Fibroblast of lung (primary cell): ENCODE results near the gene POMGNT1.

ENCODE experiments used
- CTCF ChIP-seq, 2 donors: IDR thresholded peaks in 1 of 2; conservative IDR thresholded peaks in 1 of 2; 1 replicate in 1 of 2; 2 replicates in 1 of 2; pipeline ENCODE4 v1.5.1; 2011 to 2012; ENCODE audit warnings: low read length in 2 of 2, control low read depth in 1 of 2, inconsistent platforms in 1 of 2, low read depth in 1 of 2, mild to moderate bottlenecking in 1 of 2
- EZH2 ChIP-seq: IDR thresholded peaks from 2 replicates; pipeline ENCODE4 v1.5.1; 2012; ENCODE audit warnings: low read length, control low read depth, mild to moderate bottlenecking; ENCODE audit errors: missing control alignments

DNA sequence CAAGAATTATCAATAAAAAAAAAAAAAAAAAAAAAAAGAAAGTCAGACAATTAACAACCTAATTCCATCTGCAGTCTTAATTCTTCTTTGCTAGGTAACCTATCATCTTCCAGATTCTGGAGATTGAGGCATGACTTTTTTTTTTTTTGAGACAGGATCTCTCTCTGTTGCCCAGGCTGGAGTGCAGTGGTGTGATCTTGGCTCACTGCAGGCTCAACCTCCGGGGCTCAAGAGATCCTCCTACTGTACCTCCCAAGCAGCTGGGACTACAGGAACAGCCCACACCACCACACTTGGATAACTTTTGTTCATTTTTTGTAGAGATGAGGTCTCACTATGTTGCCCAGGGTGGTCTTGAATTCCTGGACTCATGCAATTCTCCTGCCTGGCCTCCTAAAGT is 44.7 kb upstream of the POMGNT1 start:
- TF ChIP-seq EZH2 (no peak), CTCF (conservative IDR thresholded peaks at IDR 0.05 in 1 of 2, IDR thresholded peaks at IDR 0.05 in 1 of 2; ENCODE audit: low read depth in 1 of 2, low read length in 2 of 2) (no peak)
